ENCODE data around the gene GAK. TPM values are rescaled to one million over a fixed set of nuclear protein-coding genes. Genes with fewer than 3 reads are reported as not detected.

Gene GAK
- total RNA-seq, 1 donor from 2014 or later, result 86.9 TPM

DNA sequence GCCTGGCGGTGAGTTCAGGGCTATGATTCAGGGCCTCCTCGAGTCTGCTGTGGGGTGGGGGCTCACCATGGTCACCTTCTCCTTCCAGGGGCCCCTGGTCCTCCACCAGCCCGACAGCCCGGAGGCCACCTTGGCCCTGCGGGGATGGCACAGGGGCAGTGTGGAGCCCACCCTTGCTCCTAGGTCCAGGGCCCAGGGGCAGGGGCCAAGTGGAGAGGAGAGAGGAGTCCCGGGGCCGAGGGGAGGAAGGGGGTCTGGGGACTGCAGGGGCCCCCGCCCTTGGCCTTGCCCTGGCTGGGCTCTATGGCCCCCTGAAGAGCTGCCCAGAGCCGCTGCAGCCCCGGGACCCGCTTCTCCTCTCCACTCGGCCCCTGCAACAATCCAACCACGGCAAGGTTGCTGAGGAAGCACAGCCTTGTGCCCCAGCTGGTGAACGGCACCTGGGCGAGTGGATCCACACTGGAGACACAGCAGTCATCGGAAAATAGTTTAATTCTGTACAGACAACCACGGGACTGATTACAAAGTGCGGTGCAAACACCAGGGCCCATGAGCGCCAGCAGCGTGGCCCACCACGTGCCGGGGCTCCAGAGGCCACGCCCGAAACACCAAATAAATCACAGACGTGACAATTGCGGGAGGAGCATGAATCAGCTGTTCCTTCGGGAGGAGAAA lies 83.2 kb downstream of the GAK start:
- H3K36me3 Mint-ChIP-seq (ENCODE audit: low read depth, unreplicated experiment), result peaks cover 14% of the 10 kb centered on the region
- DNase-seq (ENCODE audit: low read depth), result no peak

DNA sequence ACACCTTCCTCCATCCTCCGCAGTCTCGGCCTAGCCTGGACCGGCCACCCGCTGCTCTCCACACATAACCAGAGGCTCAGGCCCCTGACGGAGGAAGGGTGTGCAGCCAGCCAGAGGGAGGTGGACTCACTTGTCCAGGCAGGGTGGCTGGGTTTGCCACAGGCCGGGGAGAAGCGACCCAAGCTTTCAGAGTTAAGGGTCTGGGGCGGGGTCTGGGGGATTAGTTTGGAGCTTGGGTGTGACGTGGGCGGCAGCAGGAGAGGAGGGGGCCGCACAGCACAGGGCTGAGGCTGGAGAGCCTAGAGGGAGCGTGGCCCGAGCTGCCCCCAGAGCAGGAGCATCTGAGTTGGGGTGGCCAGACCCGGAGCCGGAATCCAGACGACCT lies 83.8 kb downstream of the GAK start:
- H3K27ac ChIP-seq (ENCODE audit: low read depth, low read length), result no peak overlapping the region
- H3K27me3 ChIP-seq (ENCODE audit: insufficient read depth, low read length), result no peaks in the 10 kb centered on the region
- Mint-ChIP-seq H3K4me1 (ENCODE audit: low read depth, unreplicated experiment) (peaks cover 8% of the 10 kb centered on the region), H3K27ac (ENCODE audit: unreplicated experiment) (no peak overlapping the region), H3K27me3 (ENCODE audit: low read depth, unreplicated experiment) (no peaks in the 10 kb centered on the region), H3K36me3 (ENCODE audit: low read depth, unreplicated experiment) (peaks cover 13% of the 10 kb centered on the region), H3K4me3 (ENCODE audit: unreplicated experiment) (no peak overlapping the region), H3K9me3 (ENCODE audit: unreplicated experiment) (no peaks in the 10 kb centered on the region)
- H2AFZ ChIP-seq (ENCODE audit: low read depth, low read length), result no peak overlapping the region
- DNase-seq (ENCODE audit: low read depth) (no peak), FAIRE-seq (no peak)
- no peak overlapping the region for H3K4me2 ChIP-seq (ENCODE audit: low read length)
- no peaks in the 10 kb centered on the region for H3K9me3 ChIP-seq (ENCODE audit: insufficient read depth, low read depth, low read length)
- H3K4me1 ChIP-seq (ENCODE audit: insufficient read depth, low read length), result peaks cover 10% of the 10 kb centered on the region
- no peak overlapping the region for H3K9ac ChIP-seq (ENCODE audit: low read length)
- no peak for TF ChIP-seq EZH2 (IDR thresholded peaks at IDR 0.05; ENCODE audit: insufficient read depth, low read length)
- TF ChIP-seq, protein P1, sequence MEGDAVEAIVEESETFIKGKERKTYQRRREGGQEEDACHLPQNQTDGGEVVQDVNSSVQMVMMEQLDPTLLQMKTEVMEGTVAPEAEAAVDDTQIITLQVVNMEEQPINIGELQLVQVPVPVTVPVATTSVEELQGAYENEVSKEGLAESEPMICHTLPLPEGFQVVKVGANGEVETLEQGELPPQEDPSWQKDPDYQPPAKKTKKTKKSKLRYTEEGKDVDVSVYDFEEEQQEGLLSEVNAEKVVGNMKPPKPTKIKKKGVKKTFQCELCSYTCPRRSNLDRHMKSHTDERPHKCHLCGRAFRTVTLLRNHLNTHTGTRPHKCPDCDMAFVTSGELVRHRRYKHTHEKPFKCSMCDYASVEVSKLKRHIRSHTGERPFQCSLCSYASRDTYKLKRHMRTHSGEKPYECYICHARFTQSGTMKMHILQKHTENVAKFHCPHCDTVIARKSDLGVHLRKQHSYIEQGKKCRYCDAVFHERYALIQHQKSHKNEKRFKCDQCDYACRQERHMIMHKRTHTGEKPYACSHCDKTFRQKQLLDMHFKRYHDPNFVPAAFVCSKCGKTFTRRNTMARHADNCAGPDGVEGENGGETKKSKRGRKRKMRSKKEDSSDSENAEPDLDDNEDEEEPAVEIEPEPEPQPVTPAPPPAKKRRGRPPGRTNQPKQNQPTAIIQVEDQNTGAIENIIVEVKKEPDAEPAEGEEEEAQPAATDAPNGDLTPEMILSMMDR (IDR thresholded peaks at IDR 0.05; ENCODE audit: insufficient read depth, low read depth, low read length), result no peak
- H4K20me1 ChIP-seq (ENCODE audit: insufficient read depth, low read length), result no peaks in the 10 kb centered on the region
- no peaks in the 10 kb centered on the region for H3K79me2 ChIP-seq (ENCODE audit: insufficient read depth, low read length)
- H3K4me3 ChIP-seq (ENCODE audit: insufficient read depth, low read depth, low read length), result no peak overlapping the region
- no peaks in the 10 kb centered on the region for H3K36me3 ChIP-seq (ENCODE audit: insufficient read depth, low read length)

More for the DNA sequence above, 83.2 kb downstream of the GAK start:
- no peak for TF ChIP-seq EZH2 (IDR thresholded peaks at IDR 0.05; ENCODE audit: insufficient read depth, low read length)
- TF ChIP-seq, protein P1 (IDR thresholded peaks at IDR 0.05; ENCODE audit: insufficient read depth, low read depth, low read length), result no peak
- no peaks in the 10 kb centered on the region for H3K36me3 ChIP-seq (ENCODE audit: insufficient read depth, low read length)
- no peak overlapping the region for H3K9ac ChIP-seq (ENCODE audit: low read length)
- Mint-ChIP-seq H3K27me3 (ENCODE audit: low read depth, unreplicated experiment) (no peaks in the 10 kb centered on the region), H3K4me3 (ENCODE audit: unreplicated experiment) (no peak overlapping the region), H3K27ac (ENCODE audit: unreplicated experiment) (no peak overlapping the region), H3K9me3 (ENCODE audit: unreplicated experiment) (no peaks in the 10 kb centered on the region), H3K4me1 (ENCODE audit: low read depth, unreplicated experiment) (peaks cover 8% of the 10 kb centered on the region)
- FAIRE-seq, result no peak
- no peak overlapping the region for H3K27ac ChIP-seq (ENCODE audit: low read depth, low read length)
- no peaks in the 10 kb centered on the region for H3K9me3 ChIP-seq (ENCODE audit: insufficient read depth, low read depth, low read length)
- no peaks in the 10 kb centered on the region for H3K79me2 ChIP-seq (ENCODE audit: insufficient read depth, low read length)
- peaks cover 10% of the 10 kb centered on the region for H3K4me1 ChIP-seq (ENCODE audit: insufficient read depth, low read length)
- H2AFZ ChIP-seq (ENCODE audit: low read depth, low read length), result no peak overlapping the region
- H3K4me3 ChIP-seq (ENCODE audit: insufficient read depth, low read depth, low read length), result no peak overlapping the region
- H3K27me3 ChIP-seq (ENCODE audit: insufficient read depth, low read length), result no peaks in the 10 kb centered on the region
- H4K20me1 ChIP-seq (ENCODE audit: insufficient read depth, low read length), result no peaks in the 10 kb centered on the region
- H3K4me2 ChIP-seq (ENCODE audit: low read length), result no peak overlapping the region

DNA sequence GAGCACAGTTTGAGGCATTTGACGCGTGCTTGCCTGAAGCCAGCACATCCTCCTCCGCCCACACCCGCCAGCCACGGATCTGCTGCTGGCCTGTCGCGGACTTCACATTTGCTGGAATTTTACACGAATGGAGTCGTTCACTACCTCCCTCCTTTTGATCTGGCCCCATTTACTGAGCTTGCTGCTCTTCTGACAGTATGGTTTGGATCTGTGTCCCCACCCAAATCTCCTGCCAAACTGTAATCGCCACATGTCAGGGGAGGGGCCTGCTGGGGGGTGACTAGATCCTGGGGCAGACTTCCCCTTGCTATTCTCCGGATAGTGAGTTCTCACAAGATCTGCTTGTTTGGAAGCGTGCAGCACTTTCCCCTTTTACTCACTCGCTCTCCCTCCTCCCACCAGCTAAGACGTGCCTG lies 86.3 kb downstream of the GAK start:
- Mint-ChIP-seq H3K9me3 (ENCODE audit: unreplicated experiment) (peaks cover 4% of the 10 kb centered on the region), H3K4me1 (ENCODE audit: low read depth, unreplicated experiment) (peaks cover 8% of the 10 kb centered on the region), H3K4me3 (ENCODE audit: unreplicated experiment) (peak overlapping the region; percentile 71), H3K27ac (ENCODE audit: unreplicated experiment) (no peak overlapping the region), H3K27me3 (ENCODE audit: low read depth, unreplicated experiment) (no peaks in the 10 kb centered on the region), H3K36me3 (ENCODE audit: low read depth, unreplicated experiment) (peaks cover 14% of the 10 kb centered on the region)
- H3K4me1 ChIP-seq (ENCODE audit: insufficient read depth, low read length), result peaks cover 10% of the 10 kb centered on the region
- no peaks in the 10 kb centered on the region for H3K9me3 ChIP-seq (ENCODE audit: insufficient read depth, low read depth, low read length)
- no peaks in the 10 kb centered on the region for H3K79me2 ChIP-seq (ENCODE audit: insufficient read depth, low read length)
- FAIRE-seq, result no peak
- no peaks in the 10 kb centered on the region for H3K36me3 ChIP-seq (ENCODE audit: insufficient read depth, low read length)
- TF ChIP-seq, protein P1 (IDR thresholded peaks at IDR 0.05; ENCODE audit: insufficient read depth, low read depth, low read length), result no peak
- TF ChIP-seq EZH2 (IDR thresholded peaks at IDR 0.05; ENCODE audit: insufficient read depth, low read length), result no peak
- DNase-seq (ENCODE audit: low read depth), result peak; percentile 16
- H3K4me3 ChIP-seq (ENCODE audit: insufficient read depth, low read depth, low read length), result no peak overlapping the region
- no peaks in the 10 kb centered on the region for H4K20me1 ChIP-seq (ENCODE audit: insufficient read depth, low read length)
- no peak overlapping the region for H3K4me2 ChIP-seq (ENCODE audit: low read length)
- no peaks in the 10 kb centered on the region for H3K27me3 ChIP-seq (ENCODE audit: insufficient read depth, low read length)
- no peak overlapping the region for H3K9ac ChIP-seq (ENCODE audit: low read length)
- H3K27ac ChIP-seq (ENCODE audit: low read depth, low read length), result no peak overlapping the region
- no peak overlapping the region for H2AFZ ChIP-seq (ENCODE audit: low read depth, low read length)

All from astrocyte (in vitro differentiated cells and primary cell).